NCI-H82 (cell line): ENCODE data around the gene CCDC88B.

Experiments used
- DNase-seq: peaks from one replicate; lab custom pipeline; 2025; lab: John Stamatoyannopoulos, UW

The CCDC88B gene

GRCh38 chr11:64359712-64360445, 19.9 kb downstream of the CCDC88B start:
- no peak for DNase-seq

- DNase-seq: no peak
Measured at GRCh38 chr11:64360448-64360921, 20.5 kb downstream of the CCDC88B start.

GRCh38 chr11:64361659-64362058, 21.7 kb downstream of the CCDC88B start:
- DNase-seq: no peak

GRCh38 chr11:64362339-64362738, 22.3 kb downstream of the CCDC88B start:
- no peak for DNase-seq

GRCh38 chr11:64364435-64364834, 24.4 kb downstream of the CCDC88B start:
- DNase-seq: no peak

GRCh38 chr11:64364911-64365310, 24.9 kb downstream of the CCDC88B start:
- no peak for DNase-seq

DNA sequence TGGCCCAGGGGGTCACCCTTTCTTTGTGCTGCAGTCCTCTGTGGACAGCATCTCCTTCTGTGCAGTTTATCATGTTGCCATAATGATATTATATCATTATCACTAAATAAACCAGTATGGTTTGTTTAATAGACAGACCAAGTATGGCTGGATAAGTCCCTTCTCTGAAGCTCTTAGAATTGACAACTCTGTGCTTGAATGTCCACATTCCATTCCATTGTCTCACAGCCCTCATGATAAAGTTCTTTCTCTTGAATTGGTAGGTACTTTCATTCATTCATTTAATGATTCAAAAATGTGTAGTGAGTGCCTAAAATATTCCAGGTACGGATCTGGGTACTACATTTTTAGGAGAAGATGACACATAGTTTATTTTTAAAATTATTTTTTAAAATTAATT, 26.7 kb downstream of the CCDC88B start:
- no peak for DNase-seq

- no peak for DNase-seq
Measured at GRCh38 chr11:64367931-64368672, 28.1 kb downstream of the CCDC88B start.

DNA sequence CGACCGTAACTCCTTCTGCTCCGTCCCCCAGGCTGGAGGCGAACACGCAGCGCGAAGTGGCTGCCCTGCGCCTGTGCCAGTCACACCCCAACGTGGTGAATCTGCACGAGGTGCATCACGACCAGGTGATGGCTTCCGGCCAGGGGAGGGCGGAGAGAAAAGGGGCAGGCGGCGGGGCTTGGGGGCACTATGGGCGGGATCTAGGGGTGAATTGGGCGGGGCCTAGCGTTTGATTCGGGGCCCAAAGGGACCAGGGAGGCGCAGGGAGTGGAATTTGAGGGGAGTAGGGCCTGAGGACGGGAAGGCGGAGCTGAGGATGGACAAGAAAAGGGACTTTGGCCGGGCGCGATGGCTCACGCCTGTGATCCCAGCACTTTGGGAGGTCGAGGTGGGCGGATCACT, 28.7 kb downstream of the CCDC88B start:
- DNase-seq: no peak

- no peak for DNase-seq
Measured at GRCh38 chr11:64369440-64370421, 29.7 kb downstream of the CCDC88B start.

GRCh38 chr11:64371201-64371600, 31.2 kb downstream of the CCDC88B start:
- no peak for DNase-seq

DNA sequence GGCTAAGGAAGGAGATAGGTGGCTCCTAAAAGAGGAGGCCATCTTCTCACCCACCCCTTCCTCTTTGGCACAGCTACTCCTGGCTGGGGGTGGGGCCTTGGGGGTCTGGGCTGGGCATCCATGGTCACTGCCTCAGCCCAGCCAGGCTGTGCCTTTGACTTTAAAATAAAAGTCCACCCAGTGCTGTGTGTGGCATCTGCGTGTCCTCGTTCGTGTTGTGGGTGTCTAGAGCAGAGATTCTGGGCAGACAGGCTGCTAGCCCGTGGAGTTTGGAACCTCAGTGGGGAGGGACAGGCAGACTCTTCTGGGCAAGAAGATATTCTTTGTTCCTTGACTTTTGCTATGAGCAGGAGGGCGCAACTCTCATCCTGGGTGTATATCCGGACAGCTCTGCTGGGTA, 32.0 kb downstream of the CCDC88B start:
- no peak for DNase-seq

DNA sequence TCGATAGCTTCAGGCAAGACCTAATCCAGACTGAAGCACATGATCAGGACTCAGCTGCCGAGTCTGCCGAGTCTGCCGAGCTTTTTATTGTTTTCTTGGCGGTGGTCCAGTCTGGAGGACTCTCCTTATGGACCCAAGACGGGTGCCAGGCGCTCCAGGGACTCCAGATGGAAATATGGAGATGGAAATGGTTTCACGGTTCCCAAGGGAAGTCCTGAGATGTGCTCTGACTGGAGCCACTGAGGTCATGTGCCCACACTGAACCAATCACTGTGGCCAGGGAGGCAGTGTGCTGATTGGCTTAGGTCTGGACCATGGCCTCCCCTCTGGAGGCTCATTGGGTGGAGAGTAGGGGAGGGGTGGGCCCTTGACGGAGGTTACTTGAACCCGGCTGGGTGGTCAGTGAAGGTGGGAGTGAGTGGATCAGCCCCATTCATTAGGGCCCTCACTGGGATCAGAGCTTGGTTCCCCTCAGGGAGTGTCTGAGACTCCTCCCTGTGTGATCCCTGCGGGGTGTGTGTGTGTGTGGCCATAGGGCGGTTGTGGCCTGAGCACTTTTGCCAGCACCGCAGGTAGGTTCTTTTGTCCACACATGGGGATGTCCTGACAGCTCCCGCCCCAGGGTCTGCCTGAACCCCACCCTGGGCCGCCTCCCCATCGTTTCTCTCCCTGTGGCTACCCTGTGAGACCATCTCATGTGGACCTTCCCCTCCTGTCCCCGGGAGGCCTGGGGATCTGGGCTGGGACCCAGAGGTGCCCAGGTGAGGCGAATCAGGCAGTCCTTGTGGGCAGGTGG, 33.0 kb downstream of the CCDC88B start:
- DNase-seq: peak; percentile 93

DNA sequence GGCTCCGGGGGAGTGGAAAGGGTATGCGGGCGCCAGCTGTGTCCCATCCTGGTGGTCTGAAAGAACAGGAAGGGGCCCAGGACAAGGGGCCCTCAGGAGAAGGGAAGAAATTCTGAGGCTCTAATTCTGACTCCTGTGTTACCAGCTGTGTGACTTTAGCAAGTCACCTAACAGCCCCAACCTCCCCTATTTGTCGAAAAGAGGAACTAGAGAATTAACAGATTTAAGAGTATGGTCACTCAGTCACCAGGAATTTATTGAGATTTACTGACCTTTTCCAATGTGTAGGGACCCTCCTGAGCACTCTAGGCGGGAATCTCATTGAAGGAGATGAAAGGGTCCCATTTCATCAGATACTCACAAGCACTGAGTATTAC, 33.6 kb downstream of the CCDC88B start:
- no peak for DNase-seq

- no peak for DNase-seq
Measured at GRCh38 chr11:64376071-64376470, 36.1 kb downstream of the CCDC88B start.

- DNase-seq: no peak
Measured at GRCh38 chr11:64378335-64378880, 38.4 kb downstream of the CCDC88B start.

- no peak for DNase-seq
Measured at GRCh38 chr11:64379160-64379559, 39.2 kb downstream of the CCDC88B start.

DNA sequence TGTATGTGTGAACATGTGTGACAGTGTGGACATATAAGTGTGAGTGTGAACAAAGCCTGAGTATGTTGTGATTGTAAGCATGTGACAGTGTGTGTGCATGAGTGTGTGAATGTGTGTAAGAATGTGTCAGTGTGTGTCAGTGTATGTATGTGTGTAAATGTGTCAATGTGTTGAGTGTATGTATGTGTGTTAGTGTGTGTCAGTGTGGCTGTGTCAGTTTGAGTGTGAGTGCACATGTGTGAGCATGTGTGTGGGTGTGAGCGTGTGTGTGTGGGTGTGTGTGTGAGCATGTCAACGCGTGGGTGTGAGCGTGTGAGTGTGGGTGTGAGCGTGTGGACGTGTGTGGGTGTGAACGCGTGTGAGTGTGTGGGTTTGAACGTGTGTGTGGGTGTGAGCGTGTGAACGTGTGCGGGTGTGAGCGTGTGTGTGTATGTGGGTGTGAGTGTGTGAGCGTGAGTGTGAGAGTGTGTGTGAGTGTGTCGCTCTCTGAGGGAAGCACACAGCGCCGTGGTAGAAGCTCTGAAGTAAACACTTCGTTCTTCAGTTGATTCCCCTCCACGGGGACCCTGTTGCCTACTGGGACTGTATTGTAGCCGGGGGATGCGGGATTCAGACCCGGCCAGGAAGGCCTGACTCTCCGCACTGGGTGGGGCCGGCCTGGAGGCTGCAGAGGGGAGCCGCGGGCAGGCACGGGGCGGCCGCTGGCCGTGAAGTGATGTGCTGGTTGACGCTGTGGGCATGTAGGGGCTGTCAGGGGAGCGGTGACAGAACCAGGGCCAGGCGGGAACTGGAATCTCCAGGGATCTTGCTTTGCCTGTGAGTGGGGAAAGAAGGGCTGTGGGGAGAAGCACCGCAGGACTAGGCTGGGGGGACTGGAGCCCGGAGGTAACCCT, 40.1 kb downstream of the CCDC88B start:
- no peak for DNase-seq

DNA sequence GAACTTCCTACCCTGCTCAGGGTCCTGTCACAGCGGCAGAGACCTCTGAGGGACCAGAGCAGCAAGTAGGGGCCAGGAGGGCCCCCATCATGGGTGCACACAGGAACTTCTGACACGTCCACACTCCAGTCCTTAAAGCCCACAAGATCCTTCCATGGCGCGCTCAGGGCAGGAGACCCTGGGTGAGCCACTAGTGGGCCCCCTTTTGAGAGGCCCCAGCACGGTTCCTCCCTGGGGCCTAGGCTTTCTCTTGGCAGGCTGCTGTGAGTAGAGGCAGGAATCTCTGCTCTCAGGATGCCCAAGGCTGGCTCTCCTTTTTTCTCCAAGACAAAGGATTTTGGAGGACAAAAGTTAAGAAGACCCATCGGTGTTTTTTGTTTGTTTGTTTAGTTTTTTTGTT, 41.3 kb downstream of the CCDC88B start:
- no peak for DNase-seq

DNA sequence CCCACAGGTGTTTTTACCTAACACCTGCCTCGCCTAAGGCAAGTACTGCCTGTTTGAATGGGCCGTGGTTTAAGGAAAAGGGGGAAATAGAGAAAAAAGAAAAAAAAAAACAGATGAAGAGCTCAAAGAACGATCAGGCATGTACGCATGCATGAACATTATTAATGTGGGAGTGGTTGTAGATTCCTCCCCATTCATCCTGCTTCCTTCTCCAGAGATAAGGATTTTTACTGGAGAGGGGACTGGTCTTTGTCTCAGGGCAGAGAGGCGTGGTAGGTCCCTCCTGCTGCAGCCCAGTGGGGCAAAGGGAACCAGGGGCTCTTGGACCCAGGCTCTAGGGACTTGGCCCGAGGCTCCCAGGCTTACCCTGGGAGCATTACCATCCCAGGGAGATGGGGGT, 42.0 kb downstream of the CCDC88B start:
- no peak for DNase-seq
